Activated naive CD4-positive, alpha-beta T cell treated with anti-CD3 and anti-CD28 coated beads, Interleukin-2, amount 50 U/mL, for 16 hours (primary cell): ENCODE results near the gene KCNIP4.

ENCODE experiments used
- DNase-seq: peaks from one replicate; pipeline ENCODE4 v3.0.0-alpha.2; 2020

KCNIP4 gene

DNA sequence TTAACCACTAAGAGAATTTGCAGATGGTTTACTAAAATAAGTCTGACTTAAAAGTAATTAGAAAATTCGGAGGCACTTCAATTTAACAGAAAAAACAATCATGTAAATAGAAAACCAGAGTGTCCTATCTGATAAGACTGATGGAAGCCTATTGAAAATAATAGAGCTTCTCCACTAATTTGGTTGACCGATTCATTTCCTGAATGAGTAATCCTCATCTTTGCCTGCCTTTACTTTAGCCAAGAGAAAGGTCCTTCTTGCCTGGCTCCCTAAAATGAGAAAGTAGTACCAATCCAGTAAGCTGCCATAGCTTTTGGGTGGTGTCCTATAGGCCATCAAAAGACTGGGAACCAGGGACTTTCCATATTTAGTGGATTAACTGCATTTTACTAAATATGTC lies 48.4 kb downstream of the KCNIP4 start:
- DNase-seq, result no peak

DNA sequence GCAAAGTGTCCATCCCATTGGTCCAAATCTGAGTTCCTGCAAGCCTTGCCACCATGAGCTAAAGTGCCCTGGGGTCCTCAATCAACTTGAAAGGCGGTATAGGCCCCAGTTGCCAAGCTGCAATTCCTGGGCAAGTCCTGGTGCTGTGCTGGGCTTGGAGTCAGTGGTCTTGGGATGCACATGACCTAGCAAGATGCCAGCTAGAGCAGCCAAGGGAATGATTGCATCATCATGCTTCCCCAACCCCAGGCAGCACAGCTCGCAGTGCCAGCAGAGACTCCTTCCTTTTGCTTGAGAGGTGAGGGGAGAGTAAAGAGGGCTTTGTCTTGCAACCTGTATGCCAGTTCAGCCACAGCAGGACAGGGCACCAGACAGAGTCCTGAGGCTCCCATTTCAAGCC lies 50.5 kb downstream of the KCNIP4 start:
- no peak for DNase-seq

DNA sequence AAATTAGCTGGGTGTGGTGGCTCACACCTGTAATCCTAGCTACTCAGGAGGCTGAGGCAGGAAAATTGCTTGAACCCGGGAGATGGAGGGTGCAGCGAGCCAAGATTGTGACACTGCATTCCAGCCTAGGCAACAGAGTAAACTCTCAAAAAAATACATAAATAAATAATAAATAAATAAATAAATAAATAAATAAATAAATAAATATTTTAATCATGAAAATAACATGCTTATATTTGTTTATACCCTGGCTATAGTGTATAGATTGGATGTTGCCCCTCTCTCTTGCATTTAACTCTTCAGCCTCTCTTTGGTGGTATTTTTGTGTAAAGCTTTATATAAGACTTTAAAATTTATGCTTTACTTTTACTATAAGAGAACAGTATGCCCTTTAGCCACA lies 51.8 kb downstream of the KCNIP4 start:
- no peak for DNase-seq

DNA sequence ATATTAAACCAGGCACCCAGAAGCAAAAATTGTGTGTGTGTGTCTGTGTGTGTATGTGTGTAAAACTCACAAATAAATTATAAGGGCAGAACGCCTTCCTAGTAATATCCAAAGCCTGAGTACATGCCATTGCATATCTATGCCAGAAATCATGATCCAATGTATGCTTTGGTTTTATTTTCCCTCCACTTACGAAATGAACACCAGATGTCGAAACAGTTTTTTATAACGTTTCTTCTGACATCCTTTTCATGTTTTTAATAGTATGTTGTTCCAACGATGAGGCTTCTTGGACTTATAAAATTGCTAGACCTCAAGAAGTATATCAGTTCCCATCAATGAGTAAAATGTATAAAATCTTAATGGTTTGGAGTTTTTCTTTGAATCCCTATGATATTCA lies 55.4 kb downstream of the KCNIP4 start:
- no peak for DNase-seq

DNA sequence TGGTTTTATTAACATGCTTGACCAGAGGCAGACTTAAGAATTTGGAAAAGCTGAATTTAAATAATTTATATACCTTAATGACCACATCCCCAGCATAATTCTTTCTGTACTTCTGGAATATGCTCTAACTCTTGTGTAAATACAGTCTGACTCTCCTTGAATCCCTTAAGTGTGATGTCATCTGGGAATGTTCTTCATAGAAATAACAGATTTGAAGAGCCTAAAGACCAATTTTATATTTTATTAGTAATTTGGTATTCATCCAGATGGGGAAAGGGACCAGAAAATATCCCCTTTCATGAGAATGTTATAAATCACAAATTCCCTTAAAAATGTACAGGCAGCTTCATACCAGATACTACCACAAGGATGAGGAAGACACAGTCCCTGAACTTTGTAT lies 58.3 kb downstream of the KCNIP4 start:
- DNase-seq, result no peak

DNA sequence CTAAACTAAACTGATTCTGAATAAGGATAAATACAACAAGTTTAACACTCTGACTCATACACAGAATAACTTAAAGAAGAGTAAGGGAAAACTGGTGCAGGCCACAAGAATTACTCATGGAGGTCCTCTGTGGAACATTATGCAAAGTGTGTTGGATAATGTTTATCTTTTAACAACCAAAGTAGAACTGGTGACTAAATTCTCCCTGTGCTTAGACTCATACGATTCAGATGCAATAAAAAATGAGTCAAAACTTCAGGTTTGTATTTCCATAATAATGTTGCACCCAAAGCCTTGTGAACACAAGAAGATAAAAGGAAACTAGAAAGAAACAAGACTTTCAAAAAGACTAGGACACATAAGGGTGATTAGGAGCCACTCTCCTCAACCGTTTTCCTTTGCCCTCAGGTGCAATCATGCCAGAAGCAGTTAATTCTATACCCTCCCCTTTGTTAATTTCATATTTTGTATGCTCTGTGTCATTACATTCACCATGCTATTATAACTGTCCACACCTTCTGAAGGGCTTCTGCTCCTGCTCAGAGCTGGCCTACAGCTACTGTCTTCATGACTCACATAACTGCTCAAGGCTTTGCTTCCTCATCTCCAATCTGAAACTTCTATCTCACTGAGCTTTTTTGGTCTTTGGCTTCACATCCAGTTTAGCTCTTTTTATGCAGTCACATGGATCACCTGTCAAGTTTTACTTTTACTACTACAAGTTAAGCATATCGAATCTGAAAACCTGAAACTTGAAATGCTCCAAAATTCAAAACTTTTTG lies 60.2 kb downstream of the KCNIP4 start:
- DNase-seq, result no peak

DNA sequence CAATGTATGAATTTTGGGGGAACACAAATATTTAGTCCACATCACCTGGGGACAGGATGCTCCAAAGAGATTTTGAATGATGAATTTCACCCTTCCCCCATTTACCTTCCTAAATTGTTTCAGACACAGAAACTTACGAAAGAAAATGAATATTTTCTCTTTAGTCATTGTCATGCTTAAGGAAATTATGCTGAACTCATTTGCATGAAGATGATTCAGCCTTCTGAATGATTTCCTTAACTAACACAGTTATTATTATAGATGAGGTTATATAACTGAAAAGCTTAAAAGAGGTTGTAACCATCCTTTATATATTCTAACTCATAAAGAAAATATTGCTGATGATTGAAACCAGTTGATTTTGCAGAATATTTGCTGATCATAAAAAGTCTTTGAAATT lies 61.1 kb downstream of the KCNIP4 start:
- DNase-seq, result no peak

DNA sequence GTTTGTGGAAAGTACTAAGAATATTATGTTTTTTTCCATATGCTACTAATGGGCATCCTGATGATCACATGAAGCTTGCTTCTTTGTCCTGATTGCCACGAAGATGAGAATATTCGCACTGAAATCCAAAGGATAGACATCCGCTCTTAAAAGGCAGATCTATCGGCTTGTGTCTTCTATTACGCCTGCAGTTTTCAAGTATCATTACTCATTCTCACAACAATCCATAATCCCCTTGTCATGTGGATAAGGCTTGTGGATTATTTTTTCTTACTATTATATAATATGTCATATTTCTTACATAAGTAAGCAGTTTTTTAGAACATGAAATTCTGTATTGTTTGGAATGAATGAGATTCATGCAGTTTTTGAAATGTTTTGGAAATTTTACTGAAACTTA lies 62.8 kb downstream of the KCNIP4 start:
- no peak for DNase-seq

DNA sequence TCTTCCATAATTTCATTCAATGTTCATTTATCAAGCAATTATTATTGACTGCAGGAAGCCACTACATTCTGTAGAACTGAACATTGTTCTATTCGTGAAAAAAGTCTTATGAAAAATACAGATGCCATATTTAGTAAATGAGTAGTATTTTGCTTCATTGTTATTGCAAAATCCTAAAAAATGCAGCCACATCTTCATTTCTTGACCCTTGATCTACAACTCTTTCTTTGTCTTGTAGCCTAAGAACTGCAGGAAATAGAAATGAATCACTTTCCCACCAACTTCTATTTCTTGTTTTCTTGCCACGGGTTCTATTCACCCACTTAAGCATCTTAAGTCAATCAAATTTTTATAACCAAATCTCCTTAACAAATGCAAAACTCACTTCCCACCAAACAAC lies 63.3 kb downstream of the KCNIP4 start:
- DNase-seq, result no peak

DNA sequence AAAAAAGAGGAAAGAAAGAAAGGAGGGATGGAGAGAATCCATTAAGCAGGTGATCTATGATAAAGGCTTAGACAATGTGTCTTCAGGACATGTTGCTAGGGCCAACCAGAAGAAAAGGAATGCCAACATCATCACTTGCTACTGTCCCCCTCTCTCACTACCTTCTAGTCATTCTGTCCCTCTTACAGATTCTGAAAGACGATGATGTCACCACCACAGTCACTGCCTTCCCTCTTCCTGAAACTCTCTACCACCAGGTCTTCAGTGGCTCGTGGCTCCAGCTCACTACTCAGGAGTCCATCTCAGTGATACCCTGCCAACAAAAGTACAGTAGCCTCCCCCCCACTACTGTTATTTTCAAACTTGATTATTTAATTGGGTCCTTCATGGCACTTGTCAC lies 64.0 kb downstream of the KCNIP4 start:
- DNase-seq, result no peak

DNA sequence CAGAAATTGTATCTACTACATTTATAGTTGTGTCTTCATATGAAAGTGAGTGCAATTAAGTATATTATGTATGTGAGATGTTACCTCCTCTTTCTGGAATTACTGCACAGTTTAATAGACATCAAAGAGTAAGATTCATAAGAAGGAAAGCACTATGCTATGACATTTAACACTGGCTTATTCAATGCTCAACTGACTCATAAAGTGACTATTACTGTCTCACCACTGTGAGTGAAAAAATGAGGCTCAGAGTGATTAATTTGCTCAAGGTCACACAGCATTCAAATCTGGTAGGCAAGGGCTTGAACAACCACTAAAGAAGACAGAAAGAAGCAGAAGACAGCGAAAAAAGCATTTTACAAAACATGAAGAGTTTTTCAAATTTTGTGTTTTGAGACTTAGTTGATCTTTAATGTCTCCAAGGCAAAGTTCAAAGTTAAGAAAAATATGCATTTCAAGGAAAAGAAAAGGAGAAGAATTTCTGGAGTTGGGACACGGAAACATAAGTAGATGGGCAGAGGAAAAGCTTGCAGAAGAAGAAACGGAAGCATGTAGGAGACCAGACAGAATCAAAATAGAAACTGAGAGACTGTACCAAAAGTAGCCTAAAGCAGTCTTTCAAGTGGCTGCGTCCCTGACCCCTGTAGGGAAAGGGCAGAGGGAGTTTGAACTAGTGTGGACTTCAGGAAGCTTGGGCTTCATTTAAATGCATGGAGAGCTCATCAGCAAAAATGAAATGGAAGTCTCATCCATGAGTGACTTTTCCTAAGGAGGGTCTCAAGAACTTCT lies 66.3 kb downstream of the KCNIP4 start:
- no peak for DNase-seq

DNA sequence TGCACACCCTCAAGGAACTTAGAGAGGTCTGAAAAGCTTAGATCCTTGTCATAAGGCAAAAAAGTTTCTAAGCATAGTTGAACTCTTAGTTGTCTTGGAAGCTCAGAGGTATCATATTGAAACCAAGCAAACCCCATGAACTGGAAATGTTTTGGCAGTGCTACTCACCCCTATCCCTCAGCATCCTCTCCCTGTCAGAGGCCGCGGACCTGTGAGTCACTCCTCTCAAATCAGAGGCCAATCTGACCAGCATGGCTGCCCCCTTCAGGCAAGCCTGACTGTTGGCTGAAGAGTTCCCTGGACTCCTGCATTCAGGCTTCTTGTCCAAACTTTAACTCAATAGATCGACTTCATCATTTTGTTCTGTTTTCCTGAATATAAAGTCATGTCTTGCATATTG lies 69.4 kb downstream of the KCNIP4 start:
- DNase-seq, result no peak

DNA sequence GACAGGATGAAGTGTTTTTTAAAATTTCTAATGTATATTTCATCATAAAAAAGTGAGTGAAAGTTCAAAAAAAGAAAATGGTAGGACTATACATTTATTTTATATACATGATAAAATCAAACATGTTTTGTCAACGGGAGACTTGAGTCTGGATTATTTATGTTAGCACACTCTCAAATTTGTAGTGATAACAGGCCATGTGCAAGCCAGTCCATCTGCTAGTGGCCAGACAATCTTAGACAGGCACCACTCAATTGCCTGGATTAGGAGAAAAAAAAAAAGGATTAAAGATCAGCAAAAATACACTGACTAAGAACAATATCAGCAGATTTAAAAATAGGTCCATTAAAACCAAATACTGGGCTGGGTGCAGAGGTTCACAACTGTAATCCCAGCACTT lies 71.9 kb downstream of the KCNIP4 start:
- no peak for DNase-seq

DNA sequence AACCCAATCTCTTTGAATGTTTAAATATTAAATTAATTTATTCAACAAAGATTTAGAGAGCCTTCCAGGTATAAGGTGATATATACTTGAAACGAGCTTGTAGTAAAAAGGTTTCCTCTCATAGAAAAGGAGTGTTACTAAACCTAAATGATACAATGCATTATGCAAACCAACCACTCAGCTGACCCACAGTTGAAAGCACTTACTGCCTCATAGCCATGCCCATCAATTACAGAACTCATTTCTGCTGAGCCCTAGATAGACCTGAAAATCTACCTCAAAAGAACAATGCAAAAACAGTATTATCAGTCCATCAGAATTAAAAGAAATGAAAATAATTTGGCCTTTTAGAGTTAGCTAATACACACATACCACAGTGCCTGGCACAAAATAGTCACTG lies 75.4 kb downstream of the KCNIP4 start:
- no peak for DNase-seq

DNA sequence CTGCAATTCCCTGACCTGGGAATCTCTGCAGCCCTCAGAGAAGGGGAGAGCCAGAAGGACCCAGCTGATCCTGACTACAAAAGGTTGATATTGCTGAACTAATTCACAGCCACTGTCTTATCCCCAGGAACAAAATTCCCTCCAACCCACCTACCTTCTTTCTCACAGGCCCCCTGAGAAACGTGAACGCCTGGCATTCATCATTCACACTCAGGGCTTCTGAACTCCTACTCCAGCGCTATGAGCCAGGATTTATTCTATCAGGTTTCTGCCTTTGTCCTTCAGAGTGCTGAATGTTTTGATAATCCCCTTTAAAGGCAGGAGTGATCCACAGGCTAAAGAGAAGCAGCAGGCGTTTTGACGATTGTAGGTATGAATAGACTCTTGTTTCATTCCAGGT lies 76.5 kb downstream of the KCNIP4 start:
- no peak for DNase-seq

DNA sequence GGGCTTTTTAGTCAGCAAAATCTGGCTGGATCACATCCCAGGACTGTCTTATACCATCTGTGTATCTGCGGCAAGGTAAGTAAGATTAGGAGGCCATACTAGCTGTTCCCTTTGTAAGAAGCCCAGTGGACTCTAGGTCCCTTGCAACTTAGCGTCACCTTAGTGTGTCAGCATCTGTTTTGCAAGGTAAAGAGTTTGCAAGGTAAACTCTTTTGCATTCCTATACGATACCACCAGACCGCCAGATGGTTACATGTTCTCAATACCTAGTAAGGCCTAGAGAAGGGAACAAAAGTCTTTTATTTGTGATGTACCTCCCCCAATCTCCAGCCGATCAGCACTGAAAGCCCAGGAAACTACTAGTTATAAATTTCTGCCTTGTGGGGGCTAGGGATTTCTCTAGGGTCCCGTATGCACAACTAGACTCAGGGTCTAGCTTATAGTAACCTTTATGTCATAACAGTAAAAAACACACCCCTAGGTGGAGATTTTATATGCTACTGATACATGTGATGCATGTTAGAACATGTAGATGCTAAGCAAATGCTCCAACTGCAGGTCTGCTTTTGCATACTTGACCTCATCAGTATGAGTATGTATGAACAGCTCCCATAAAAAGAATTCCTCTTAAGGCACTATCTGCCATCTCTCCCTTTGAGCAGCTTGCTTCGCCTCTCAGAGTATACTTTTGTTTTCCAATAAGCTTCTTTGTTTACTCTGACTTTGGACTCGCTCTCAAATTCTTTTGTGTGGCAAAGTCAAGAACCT lies 78.4 kb downstream of the KCNIP4 start:
- DNase-seq, result no peak

DNA sequence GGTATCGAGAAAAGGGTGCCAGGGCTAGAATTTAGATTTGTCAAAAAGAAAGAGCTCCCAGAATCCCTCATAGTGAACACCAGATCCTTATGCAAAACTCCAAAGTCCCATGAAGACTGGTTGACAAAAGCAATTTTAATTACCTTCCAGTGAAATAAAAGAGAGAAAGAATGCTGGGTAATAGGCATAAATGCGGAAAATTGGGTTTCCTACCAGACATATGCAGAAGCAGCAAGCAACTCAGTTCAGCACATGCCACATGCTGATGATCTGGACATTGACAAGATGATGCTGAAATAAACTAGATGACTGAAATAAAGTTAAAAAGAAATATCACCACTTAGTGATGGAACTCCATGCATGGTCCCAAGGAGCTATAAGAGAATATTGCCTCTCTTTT lies 83.9 kb downstream of the KCNIP4 start:
- no peak for DNase-seq

DNA sequence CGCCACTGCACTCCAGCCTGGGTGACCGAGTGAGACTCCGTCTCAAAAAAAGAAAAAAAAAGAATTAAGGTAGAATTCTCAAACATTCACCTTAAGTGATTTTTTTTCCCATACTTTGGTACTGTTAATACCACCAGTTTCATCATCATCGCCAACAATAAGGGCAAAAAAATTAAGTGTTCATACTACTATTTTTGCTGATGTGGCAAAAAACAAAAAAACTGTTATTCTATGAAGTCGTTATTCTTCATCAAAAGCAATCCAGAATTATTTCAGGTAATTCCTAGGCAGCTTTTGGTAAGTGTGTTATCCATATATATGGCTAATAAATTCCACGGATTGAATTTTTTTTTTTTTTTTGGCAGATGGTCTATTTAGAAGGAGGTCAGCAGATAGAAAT lies 85.7 kb downstream of the KCNIP4 start:
- no peak for DNase-seq

DNA sequence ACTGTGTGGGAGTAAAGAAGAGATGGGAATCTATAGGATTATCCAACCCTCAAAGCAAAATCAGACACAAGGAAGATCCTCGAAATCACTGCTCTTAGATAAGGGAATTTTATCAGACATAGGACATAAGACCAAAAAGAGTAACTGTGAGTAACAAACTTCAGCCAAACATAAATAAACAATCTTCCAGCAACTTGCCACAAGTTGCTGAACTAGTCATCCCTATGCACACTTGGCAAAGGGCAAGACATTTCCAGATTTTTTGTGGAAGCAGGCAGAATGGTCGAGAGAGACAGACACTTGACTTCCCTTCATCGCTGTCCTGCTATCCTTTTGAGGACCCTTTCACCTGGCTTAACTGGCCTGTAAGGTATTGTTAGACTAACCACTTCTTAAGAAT lies 89.6 kb downstream of the KCNIP4 start:
- no peak for DNase-seq

DNA sequence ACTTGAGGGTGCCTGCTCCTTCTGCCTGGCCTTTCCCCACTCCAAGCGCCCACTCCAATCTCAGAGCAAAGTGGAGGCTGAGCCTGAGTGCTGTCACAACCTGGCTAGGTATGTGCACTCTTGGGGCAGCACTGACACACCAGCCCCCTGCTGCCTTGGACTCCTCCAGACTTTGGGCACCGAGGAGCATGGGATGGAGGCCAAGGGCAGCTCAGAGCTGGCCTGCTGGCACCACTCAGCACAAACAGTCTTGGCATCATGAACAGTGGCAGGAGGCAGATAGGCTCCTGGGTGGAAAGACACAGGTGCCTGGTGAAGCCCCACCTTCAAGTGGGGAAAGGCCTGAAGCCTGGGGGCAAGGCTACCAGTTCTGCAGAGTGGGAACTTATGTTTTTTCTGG lies 91.8 kb downstream of the KCNIP4 start:
- DNase-seq, result no peak

DNA sequence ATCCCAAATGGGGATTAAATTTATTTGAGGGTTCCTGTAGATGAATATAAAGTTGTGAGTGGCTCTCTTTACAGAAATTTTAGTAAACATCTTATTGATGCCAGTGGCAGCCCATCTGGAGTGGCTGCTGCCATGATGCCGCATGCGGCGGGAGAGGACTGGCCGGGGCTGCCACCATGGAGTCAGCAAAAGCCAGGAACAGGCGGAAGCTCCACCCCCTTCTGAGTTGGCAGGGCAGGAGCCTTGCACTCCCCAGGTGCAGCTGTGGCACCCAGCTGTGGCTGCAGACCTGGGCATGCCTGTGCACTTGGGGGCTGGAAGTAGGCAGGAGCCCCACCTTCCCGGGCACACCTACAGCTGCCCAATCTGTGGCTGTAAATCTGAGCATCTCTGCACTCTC lies 92.3 kb downstream of the KCNIP4 start:
- DNase-seq, result no peak

DNA sequence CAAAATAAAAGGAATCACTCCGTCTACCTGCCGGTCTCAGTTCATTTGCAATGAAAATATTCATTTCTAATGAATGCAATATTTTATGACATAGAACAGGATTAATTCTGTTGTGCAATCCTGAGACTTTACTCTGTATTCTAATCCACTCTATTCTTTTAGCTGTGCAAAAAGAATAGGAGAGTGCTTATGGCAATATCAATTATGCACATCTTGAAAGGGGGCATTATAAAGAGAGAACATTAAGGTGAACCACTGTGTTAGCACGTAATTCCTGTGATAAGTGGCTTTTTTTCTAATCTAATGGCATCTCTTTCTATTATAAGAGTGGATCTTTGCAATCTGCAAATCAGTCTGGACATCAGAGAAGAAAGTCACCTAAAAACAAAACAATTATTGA lies 99.5 kb downstream of the KCNIP4 start:
- DNase-seq, result no peak

DNA sequence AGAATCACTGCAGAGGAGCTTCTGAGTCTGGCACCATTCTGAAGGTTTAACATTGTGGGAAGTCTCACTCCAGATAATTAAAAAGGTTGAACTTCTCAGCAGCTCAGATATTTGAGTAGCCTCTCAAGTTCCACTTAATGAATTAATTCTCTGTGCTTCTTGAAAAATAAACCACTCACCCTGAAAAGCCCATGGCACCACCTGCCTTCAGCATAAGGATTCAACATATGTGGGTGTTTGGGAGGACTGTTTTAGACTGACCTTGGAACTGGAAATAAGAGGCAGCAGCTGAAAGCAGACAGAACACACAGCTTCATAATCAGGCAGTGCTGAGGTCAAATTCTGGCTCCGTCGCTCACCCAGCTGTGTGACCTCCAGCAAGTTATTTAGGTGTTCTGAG lies 100.6 kb downstream of the KCNIP4 start:
- DNase-seq, result no peak

DNA sequence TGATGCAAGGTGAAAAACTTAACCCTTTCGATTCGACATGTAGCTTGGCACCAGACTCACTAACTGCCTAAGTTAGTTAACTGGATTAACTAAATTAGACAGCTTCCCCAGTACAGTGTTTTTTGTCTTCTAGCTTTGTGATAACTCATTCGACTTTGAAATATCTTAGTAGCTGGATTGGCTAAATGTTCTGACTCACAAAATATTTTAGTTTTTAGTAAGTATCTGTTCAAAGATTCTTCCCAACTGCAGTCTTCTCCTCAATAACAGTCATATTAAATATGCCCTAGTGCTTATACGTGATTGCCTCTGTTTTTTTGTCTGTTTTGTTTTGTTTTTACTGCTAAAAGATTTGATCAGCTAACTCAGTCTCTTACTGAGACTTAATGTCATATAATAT lies 102.9 kb downstream of the KCNIP4 start:
- DNase-seq, result no peak
